ENCODE data around the gene DDR2. TPM values are rescaled to one million over a fixed set of nuclear protein-coding genes. Genes with fewer than 3 reads are reported as not detected.

DDR2 gene
- total RNA-seq, 2 experiments from 2014 or later, result 0.19 TPM; not detected in 1

DNA sequence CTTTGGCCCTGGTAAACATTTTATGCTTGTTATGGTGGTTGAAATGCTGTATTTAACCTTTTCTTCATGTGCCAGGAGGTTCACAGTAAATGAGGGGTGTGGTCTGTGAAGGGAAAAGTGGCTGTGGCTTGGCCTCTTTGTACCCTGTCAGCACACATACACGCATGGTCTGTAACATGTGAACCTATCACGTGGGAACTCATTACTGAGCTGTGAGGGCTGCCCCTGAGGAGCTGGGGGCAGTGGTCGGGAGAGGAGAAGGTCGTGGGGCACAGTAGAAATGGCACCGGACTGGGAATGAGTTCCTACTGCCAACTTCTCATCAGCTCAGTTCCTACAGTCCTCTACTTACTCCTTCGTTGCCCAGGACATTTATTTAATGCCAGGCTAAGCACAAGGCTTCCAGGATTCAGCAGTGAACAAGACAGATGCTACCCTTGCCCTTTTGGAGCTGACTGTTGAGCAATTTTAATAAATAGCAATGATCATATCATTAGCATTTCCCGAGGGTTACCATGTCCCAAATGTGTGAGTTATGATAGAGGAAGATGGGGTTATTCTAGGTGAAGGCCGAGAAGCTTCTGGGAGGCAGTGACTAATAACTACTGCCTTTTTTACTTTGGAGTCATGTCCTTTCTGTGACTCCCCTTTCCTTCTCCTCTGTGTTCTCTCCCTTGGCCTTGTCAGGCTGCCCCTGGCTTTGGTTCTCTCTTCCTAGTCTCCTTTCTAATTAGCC, 38.8 kb downstream of the DDR2 start:
- no peaks in the 10 kb centered on the region for H3K4me1 ChIP-seq (ENCODE audit: insufficient read depth, low read length, poor library complexity, severe bottlenecking)
- H3K36me3 ChIP-seq (ENCODE audit: insufficient read depth, low read length), result no peaks in the 10 kb centered on the region
- ChIA-PET POLR2A (interaction anchor here (0.6 kb wide), 1 partner anchor 289 kb away, joined by 3 read pairs; no protein-coding TSS in a partner anchor), CTCF (ENCODE audit: unreplicated experiment) (no interaction called here)
- no peaks in the 10 kb centered on the region for H4K20me1 ChIP-seq (ENCODE audit: insufficient read depth, low read length)
- no peak overlapping the region for H3K27ac ChIP-seq (ENCODE audit: low read depth, low read length, poor library complexity, severe bottlenecking)
- no peaks in the 10 kb centered on the region for H3K9me3 ChIP-seq (ENCODE audit: low read length)
- H3K4me2 ChIP-seq (ENCODE audit: low read length), result no peak overlapping the region
- no peaks in the 10 kb centered on the region for H3K79me2 ChIP-seq (ENCODE audit: insufficient read depth, low read depth, low read length)
- H2AFZ ChIP-seq (ENCODE audit: low read length), result no peak overlapping the region
- no peak overlapping the region for H3K4me3 ChIP-seq (ENCODE audit: low read depth, low read length, poor library complexity, severe bottlenecking)
- BruUV-seq (replicated peaks), result no TSS peak
- no peak for DNase-seq (ENCODE audit: low spot score)
- intact Hi-C loops (cut with micrococcal nuclease; ENCODE audit: unreplicated experiment), result no loop called here
- TF ChIP-seq EZH2phosphoT487 (IDR thresholded peaks at IDR 0.05; ENCODE audit: borderline replicate concordance, low read depth, low read length), result no peak
- TF ChIP-seq, protein P1, sequence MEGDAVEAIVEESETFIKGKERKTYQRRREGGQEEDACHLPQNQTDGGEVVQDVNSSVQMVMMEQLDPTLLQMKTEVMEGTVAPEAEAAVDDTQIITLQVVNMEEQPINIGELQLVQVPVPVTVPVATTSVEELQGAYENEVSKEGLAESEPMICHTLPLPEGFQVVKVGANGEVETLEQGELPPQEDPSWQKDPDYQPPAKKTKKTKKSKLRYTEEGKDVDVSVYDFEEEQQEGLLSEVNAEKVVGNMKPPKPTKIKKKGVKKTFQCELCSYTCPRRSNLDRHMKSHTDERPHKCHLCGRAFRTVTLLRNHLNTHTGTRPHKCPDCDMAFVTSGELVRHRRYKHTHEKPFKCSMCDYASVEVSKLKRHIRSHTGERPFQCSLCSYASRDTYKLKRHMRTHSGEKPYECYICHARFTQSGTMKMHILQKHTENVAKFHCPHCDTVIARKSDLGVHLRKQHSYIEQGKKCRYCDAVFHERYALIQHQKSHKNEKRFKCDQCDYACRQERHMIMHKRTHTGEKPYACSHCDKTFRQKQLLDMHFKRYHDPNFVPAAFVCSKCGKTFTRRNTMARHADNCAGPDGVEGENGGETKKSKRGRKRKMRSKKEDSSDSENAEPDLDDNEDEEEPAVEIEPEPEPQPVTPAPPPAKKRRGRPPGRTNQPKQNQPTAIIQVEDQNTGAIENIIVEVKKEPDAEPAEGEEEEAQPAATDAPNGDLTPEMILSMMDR (conservative IDR thresholded peaks at IDR 0.05; ENCODE audit: low read length), result no peak
- no peaks in the 10 kb centered on the region for H3K9me2 ChIP-seq (ENCODE audit: insufficient read depth, low read length)

GRCh38 chr1:162671664-162672410, 39.6 kb downstream of the DDR2 start:
- Histone ChIP-seq H3K9me2 (ENCODE audit: insufficient read depth, low read length) (no peaks in the 10 kb centered on the region), H3K4me2 (ENCODE audit: low read length) (no peak overlapping the region), H2AFZ (ENCODE audit: low read length) (no peak overlapping the region), H3K9me3 (ENCODE audit: low read length) (no peaks in the 10 kb centered on the region), H3K4me1 (ENCODE audit: insufficient read depth, low read length, poor library complexity, severe bottlenecking) (no peaks in the 10 kb centered on the region), H3K4me3 (ENCODE audit: low read depth, low read length, poor library complexity, severe bottlenecking) (no peak overlapping the region), H3K27ac (ENCODE audit: low read depth, low read length, poor library complexity, severe bottlenecking) (no peak overlapping the region), H3K36me3 (ENCODE audit: insufficient read depth, low read length) (no peaks in the 10 kb centered on the region), H3K79me2 (ENCODE audit: insufficient read depth, low read depth, low read length) (no peaks in the 10 kb centered on the region), H4K20me1 (ENCODE audit: insufficient read depth, low read length) (no peaks in the 10 kb centered on the region)
- DNase-seq (ENCODE audit: low spot score), result no peak
- POLR2A ChIA-PET, result interaction anchor here (0.6 kb wide), 1 partner anchor 288 kb away, joined by 3 read pairs; no protein-coding TSS in a partner anchor
- CTCF ChIA-PET (ENCODE audit: unreplicated experiment), result no interaction called here
- intact Hi-C loops (cut with micrococcal nuclease; ENCODE audit: unreplicated experiment), result no loop called here
- TF ChIP-seq, protein P1 (conservative IDR thresholded peaks at IDR 0.05; ENCODE audit: low read length), result no peak
- no peak for TF ChIP-seq EZH2phosphoT487 (IDR thresholded peaks at IDR 0.05; ENCODE audit: borderline replicate concordance, low read depth, low read length)
- no TSS peak for BruUV-seq (replicated peaks)

Data from OCI-LY7 (cell line).